ENCODE measurements around the gene HPN. TPM values are rescaled to one million over a fixed set of nuclear protein-coding genes. Genes with fewer than 3 reads are reported as not detected.
A peak's percentile ranks its signal among the peaks of the same experiment; 100 is the strongest.

The HPN gene
- total and polyA plus RNA-seq, 2 of the 13 experiments (the other 11 are each of a cell fraction or from before 2014, with no cell fraction given), result 46.7 to 261 TPM

DNA sequence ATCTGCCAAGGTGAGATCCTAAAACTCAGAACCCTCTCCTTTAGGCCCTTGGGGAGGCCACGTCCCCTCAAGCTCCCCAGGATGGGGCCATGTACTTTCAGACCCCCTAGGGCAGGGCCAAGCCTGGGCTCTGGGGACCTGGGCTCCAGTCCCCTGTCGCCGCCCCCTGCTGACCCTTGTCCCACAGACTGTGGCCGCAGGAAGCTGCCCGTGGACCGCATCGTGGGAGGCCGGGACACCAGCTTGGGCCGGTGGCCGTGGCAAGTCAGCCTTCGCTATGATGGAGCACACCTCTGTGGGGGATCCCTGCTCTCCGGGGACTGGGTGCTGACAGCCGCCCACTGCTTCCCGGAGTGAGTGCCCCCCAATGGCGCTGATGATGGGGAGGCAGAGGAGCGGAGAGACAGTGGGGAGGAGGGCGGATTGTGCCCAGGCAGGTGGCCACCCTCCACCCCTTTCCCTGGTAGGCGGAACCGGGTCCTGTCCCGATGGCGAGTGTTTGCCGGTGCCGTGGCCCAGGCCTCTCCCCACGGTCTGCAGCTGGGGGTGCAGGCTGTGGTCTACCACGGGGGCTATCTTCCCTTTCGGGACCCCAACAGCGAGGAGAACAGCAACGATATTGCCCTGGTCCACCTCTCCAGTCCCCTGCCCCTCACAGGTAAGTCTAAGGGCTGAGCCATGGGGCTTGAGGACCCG lies 18.8 kb downstream of the HPN start:
- Histone ChIP-seq H3K9ac (ENCODE audit: insufficient read depth, low read depth, low read length) (no peak overlapping the region), H3K27me3 (ENCODE audit: control insufficient read depth in 1 of 2, insufficient read depth in 2 of 2, low read length in 2 of 2) (no peaks in the 10 kb centered on the region), H3K9me3 (ENCODE audit: low read length) (no peaks in the 10 kb centered on the region), H3K79me2 (ENCODE audit: insufficient read depth, low read length) (no peaks in the 10 kb centered on the region), H4K20me1 (ENCODE audit: insufficient read depth, low read length) (peaks cover 18% of the 10 kb centered on the region; the same call in 1 of the 2 replicates), H3K27ac (ENCODE audit: extremely low read length, insufficient read depth, low read length) (no peak overlapping the region), H2AFZ (ENCODE audit: low read length) (no peak overlapping the region), H3K4me2 (ENCODE audit: low read depth, low read length) (no peak overlapping the region), H3K36me3 (replicated peaks in 1 of 2; ENCODE audit: control insufficient read depth in 1 of 2, insufficient read depth in 2 of 2, low read length in 2 of 2) (peaks cover 9 to 12% of the 10 kb centered on the region in 2 experiments; a peak in 3 of 5 replicates), H3K4me1 (ENCODE audit: insufficient read depth, low read length) (0 out of 2 replicates have a peak, but pooled peaks cover 5% of the 10 kb centered on the region), H3K4me3 (replicated peaks in 1 of 3; ENCODE audit: insufficient read depth in 1 of 3, low read depth in 2 of 3, low read length in 3 of 3) (no peak overlapping the region)
- TF ChIP-seq MED13 (CRISPR knock-in tag; IDR thresholded peaks at IDR 0.05) (no peak), ZNF138 (CRISPR knock-in tag; IDR thresholded peaks at IDR 0.05; ENCODE audit: low read depth) (no peak), EZH2 (conservative IDR thresholded peaks at IDR 0.05; ENCODE audit: low read depth, low read length) (no peak), ASH2L (IDR thresholded peaks at IDR 0.05; ENCODE audit: insufficient read length, low read depth, low read length) (no peak), HNRNPUL1 (IDR thresholded peaks at IDR 0.05; ENCODE audit: low read depth, low read length) (no peak), AGO2 (optimal IDR thresholded peaks at IDR 0.05; ENCODE audit: low read depth, low read length) (peak; percentile 69)
- TF ChIP-seq, protein P1, sequence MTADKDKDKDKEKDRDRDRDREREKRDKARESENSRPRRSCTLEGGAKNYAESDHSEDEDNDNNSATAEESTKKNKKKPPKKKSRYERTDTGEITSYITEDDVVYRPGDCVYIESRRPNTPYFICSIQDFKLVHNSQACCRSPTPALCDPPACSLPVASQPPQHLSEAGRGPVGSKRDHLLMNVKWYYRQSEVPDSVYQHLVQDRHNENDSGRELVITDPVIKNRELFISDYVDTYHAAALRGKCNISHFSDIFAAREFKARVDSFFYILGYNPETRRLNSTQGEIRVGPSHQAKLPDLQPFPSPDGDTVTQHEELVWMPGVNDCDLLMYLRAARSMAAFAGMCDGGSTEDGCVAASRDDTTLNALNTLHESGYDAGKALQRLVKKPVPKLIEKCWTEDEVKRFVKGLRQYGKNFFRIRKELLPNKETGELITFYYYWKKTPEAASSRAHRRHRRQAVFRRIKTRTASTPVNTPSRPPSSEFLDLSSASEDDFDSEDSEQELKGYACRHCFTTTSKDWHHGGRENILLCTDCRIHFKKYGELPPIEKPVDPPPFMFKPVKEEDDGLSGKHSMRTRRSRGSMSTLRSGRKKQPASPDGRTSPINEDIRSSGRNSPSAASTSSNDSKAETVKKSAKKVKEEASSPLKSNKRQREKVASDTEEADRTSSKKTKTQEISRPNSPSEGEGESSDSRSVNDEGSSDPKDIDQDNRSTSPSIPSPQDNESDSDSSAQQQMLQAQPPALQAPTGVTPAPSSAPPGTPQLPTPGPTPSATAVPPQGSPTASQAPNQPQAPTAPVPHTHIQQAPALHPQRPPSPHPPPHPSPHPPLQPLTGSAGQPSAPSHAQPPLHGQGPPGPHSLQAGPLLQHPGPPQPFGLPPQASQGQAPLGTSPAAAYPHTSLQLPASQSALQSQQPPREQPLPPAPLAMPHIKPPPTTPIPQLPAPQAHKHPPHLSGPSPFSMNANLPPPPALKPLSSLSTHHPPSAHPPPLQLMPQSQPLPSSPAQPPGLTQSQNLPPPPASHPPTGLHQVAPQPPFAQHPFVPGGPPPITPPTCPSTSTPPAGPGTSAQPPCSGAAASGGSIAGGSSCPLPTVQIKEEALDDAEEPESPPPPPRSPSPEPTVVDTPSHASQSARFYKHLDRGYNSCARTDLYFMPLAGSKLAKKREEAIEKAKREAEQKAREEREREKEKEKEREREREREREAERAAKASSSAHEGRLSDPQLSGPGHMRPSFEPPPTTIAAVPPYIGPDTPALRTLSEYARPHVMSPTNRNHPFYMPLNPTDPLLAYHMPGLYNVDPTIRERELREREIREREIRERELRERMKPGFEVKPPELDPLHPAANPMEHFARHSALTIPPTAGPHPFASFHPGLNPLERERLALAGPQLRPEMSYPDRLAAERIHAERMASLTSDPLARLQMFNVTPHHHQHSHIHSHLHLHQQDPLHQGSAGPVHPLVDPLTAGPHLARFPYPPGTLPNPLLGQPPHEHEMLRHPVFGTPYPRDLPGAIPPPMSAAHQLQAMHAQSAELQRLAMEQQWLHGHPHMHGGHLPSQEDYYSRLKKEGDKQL (CRISPR knock-in tag; IDR thresholded peaks at IDR 0.05; ENCODE audit: low read depth), result no peak
- DNase-seq (ENCODE audit: low spot score) (no peak), FAIRE-seq (no peak), ATAC-seq (peak; percentile 11; the same call in 2 of the 3 replicates)
- in situ Hi-C loops (cut with HindIII; ENCODE audit: extremely low pct_ligation_motif_present, low pct_unique_long_range_greater_than_20kb) (no loop called here), intact Hi-C loops (cut with micrococcal nuclease; ENCODE audit: unreplicated experiment) (no loop called here)
- POLR2A ChIA-PET, result no interaction called here
- over 99% methylated on average over 18 of the region's 29 CpGs for WGBS (ENCODE audit: low lambda C conversion rate)
- CTCF ChIA-PET (ENCODE audit: low intra/inter-chr PET ratio, low total read pairs), result no interaction called here
- no TSS peak for BruUV-seq (replicated peaks)
